ENCODE results near the gene VAV3. TPM values are rescaled to one million over a fixed set of nuclear protein-coding genes. Genes with fewer than 3 reads are reported as not detected.

VAV3 gene
- total and polyA plus RNA-seq, 2 of the 8 experiments (the other 6 are each of a cell fraction or from before 2014, with no cell fraction given) = 2.9 to 7.9 TPM

GRCh38 chr1:107966550-107966949 lies 1.6 kb upstream of the VAV3 start (continued):
- TF ChIP-seq CHD7 (IDR thresholded peaks at IDR 0.05; ENCODE audit: insufficient replicate concordance, low read length) (no peak), CHD1 (IDR thresholded peaks at IDR 0.05; ENCODE audit: low read depth, low read length) (no peak), HDAC6 (IDR thresholded peaks at IDR 0.05; ENCODE audit: low read depth, low read length) (no peak), KDM5A (IDR thresholded peaks at IDR 0.05; ENCODE audit: low read length) (no peak), JUN (IDR thresholded peaks at IDR 0.05; ENCODE audit: low read depth, low read length) (no peak), CHD2 (IDR thresholded peaks at IDR 0.05; ENCODE audit: low read length) (no peak), TAF7 (optimal IDR thresholded peaks at IDR 0.05; ENCODE audit: borderline replicate concordance, low read depth, low read length) (no peak), FOSL1 (IDR thresholded peaks at IDR 0.05; ENCODE audit: insufficient read depth, low read depth, low read length) (no peak), TAF1 (IDR thresholded peaks at IDR 0.05; ENCODE audit: low read depth, low read length) (no peak), KDM1A (IDR thresholded peaks at IDR 0.05; ENCODE audit: borderline replicate concordance, low read length) (no peak), TEAD4 (IDR thresholded peaks at IDR 0.05; ENCODE audit: low read depth, low read length) (no peak), SUZ12 (IDR thresholded peaks at IDR 0.05; ENCODE audit: low read length) (no peak), BCL11A (IDR thresholded peaks at IDR 0.05; ENCODE audit: low read depth in 2 of 2, low read length in 2 of 2) (no peak)
